ENCODE data around the gene ZEB1. TPM values are rescaled to one million over a fixed set of nuclear protein-coding genes. Genes with fewer than 3 reads are reported as not detected.
A peak's percentile ranks its signal among the peaks of the same experiment; 100 is the strongest.

ZEB1 gene
- total RNA-seq, 4 donors from 2014 or later: 22.4 to 61.1 (median 40.1) TPM

GRCh38 chr10:31346953-31347352 is 27.9 kb downstream of the ZEB1 start:
- whole genome bisulfite sequencing, 2 donors (ENCODE audit: low coverage in 1 of 2): 70 to 88% methylated on average over 1 of the region's 1 CpG
- H3K4me1 ChIP-seq: peaks cover 0 to 59% (median 11%) of the 10 kb centered on the region in 4 donors
- H3K27me3 ChIP-seq: no peaks in the 10 kb centered on the region
- DNase-seq: no peak
- in situ Hi-C loops (cut with MboI; ENCODE audit: low pct_ligation_motif_present in 1 of 4, low pct_unique_long_range_greater_than_20kb in 1 of 4, low sequenced_read_pairs in 3 of 4): no loop called here
- no peak overlapping the region for H3K4me3 ChIP-seq
- H3K27ac ChIP-seq: no peak overlapping the region
- intact Hi-C loops (cut with DNase I; ENCODE audit: low total_unique reads): no loop called here
- no peak for TF ChIP-seq CTCF (IDR thresholded peaks at IDR 0.05)
- no peak for TF ChIP-seq POLR2AphosphoS5 (IDR thresholded peaks at IDR 0.05)
- TF ChIP-seq EP300 (IDR thresholded peaks at IDR 0.05; ENCODE audit: low read depth): no peak
- TF ChIP-seq POLR2A (IDR thresholded peaks at IDR 0.05): no peak
- no peaks in the 10 kb centered on the region for H3K9me3 ChIP-seq
- H3K36me3 ChIP-seq: no peaks in the 10 kb centered on the region

GRCh38 chr10:31347705-31348104 is 28.7 kb downstream of the ZEB1 start:
- TF ChIP-seq CTCF (IDR thresholded peaks at IDR 0.05) (no peak), POLR2A (IDR thresholded peaks at IDR 0.05) (no peak), POLR2AphosphoS5 (IDR thresholded peaks at IDR 0.05) (no peak), EP300 (IDR thresholded peaks at IDR 0.05; ENCODE audit: low read depth) (no peak)
- no peaks in the 10 kb centered on the region for H3K36me3 ChIP-seq
- H3K27me3 ChIP-seq: no peaks in the 10 kb centered on the region
- H3K27ac ChIP-seq: no peak overlapping the region
- peaks cover 0 to 56% (median 12%) of the 10 kb centered on the region in 4 donors for H3K4me1 ChIP-seq
- intact Hi-C loops (cut with DNase I; ENCODE audit: low total_unique reads): no loop called here
- in situ Hi-C loops (cut with MboI; ENCODE audit: low pct_ligation_motif_present in 1 of 4, low pct_unique_long_range_greater_than_20kb in 1 of 4, low sequenced_read_pairs in 3 of 4): no loop called here
- no peak for DNase-seq
- no peaks in the 10 kb centered on the region for H3K9me3 ChIP-seq
- no peak overlapping the region for H3K4me3 ChIP-seq

GRCh38 chr10:31350891-31351290 is 31.9 kb downstream of the ZEB1 start:
- no peaks in the 10 kb centered on the region for H3K36me3 ChIP-seq
- peak overlapping the region in 1 of 4 donors; percentile 17 for H3K27ac ChIP-seq
- WGBS, 2 donors (ENCODE audit: low coverage in 1 of 2): 67 to 85% methylated on average over 1 of the region's 1 CpG
- in situ Hi-C loops (cut with MboI; ENCODE audit: low pct_ligation_motif_present in 1 of 4, low pct_unique_long_range_greater_than_20kb in 1 of 4, low sequenced_read_pairs in 3 of 4): no loop called here
- DNase-seq: no peak
- intact Hi-C loops (cut with DNase I; ENCODE audit: low total_unique reads): no loop called here
- H3K27me3 ChIP-seq: no peaks in the 10 kb centered on the region
- peaks cover 0 to 46% (median 12%) of the 10 kb centered on the region in 4 donors for H3K4me1 ChIP-seq
- H3K4me3 ChIP-seq: no peak overlapping the region
- no peaks in the 10 kb centered on the region for H3K9me3 ChIP-seq
- no peak for TF ChIP-seq EP300 (IDR thresholded peaks at IDR 0.05; ENCODE audit: low read depth)
- TF ChIP-seq POLR2AphosphoS5 (IDR thresholded peaks at IDR 0.05): no peak
- no peak for TF ChIP-seq POLR2A (IDR thresholded peaks at IDR 0.05)
- no peak for TF ChIP-seq CTCF (IDR thresholded peaks at IDR 0.05)

GRCh38 chr10:31352436-31353226 is 33.6 kb downstream of the ZEB1 start:
- Histone ChIP-seq H3K27ac (no peak overlapping the region), H3K27me3 (no peaks in the 10 kb centered on the region), H3K36me3 (no peaks in the 10 kb centered on the region), H3K4me1 (peaks cover 0 to 38% (median 3%) of the 10 kb centered on the region in 4 donors), H3K4me3 (no peak overlapping the region), H3K9me3 (no peaks in the 10 kb centered on the region)
- no peak for TF ChIP-seq POLR2AphosphoS5 (IDR thresholded peaks at IDR 0.05)
- no peak for TF ChIP-seq CTCF (IDR thresholded peaks at IDR 0.05)
- no peak for TF ChIP-seq EP300 (IDR thresholded peaks at IDR 0.05; ENCODE audit: low read depth)
- no peak for TF ChIP-seq POLR2A (IDR thresholded peaks at IDR 0.05)
- in situ Hi-C loops (cut with MboI; ENCODE audit: low pct_ligation_motif_present in 1 of 4, low pct_unique_long_range_greater_than_20kb in 1 of 4, low sequenced_read_pairs in 3 of 4): no loop called here
- no peak for DNase-seq
- 93% methylated on average over 1 to 2 of the region's 2 CpGs for WGBS, 2 donors (ENCODE audit: low coverage in 1 of 2)
- intact Hi-C loops (cut with DNase I; ENCODE audit: low total_unique reads): no loop called here

Data from transverse colon (tissue), 4 donors.